Activated T-helper 9 cell treated with anti-CD3 and anti-CD28 coated beads, Interleukin-2, amount 50 U/mL, for 16 hours (primary cell): ENCODE measurements around the gene REEP6.
"Not testable (repeated sequence)": the region's sequence is repeated elsewhere in the genome, so short reads cannot be mapped to it uniquely, and the experiment has no call there.

ENCODE experiments used
- DNase-seq: peaks from one replicate; pipeline ENCODE4 v3.0.0-alpha.2; 2020; ENCODE audit warnings: low read depth

The REEP6 gene

GRCh38 chr19:1524287-1524971 lies 33.4 kb downstream of the REEP6 start:
- no peak for DNase-seq

DNA sequence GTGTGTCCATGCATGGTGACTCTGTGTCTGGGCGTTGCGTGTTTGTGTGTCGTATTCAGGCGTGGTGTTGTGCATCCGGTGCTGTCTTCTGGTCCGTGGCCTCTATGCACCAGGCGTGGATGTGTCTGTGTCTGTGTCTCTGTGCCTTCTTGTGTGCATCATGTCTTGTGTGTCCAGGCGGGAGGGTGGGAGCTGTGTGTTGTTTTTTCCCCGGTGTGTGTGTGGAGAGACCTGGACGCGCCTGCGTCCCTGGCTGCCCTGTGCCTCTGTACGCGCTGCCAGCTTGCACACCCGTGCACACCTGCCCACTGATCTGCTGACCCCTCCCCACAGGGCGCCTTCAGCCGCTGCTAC lies 34.0 kb downstream of the REEP6 start:
- DNase-seq = no peak

DNA sequence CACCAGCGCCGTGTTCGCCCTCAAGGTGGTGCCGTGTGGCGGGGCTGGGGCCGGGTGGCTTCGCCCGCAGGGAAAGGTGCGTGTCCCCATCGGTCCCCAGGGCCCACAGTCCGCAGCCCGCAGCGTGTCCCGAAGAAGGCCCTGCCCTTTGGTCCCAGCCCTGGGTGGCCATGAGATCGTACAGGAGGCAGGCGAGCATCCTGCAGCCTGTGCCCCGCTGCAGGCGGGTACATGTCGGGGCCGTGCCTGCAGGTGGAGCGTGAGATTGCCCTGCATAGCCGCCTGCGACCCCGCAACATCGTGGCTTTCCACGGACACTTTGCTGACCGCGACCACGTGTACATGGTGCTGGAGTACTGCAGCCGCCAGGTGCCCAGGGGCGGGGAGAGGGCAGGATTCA lies 34.4 kb downstream of the REEP6 start:
- DNase-seq = no peak

DNA sequence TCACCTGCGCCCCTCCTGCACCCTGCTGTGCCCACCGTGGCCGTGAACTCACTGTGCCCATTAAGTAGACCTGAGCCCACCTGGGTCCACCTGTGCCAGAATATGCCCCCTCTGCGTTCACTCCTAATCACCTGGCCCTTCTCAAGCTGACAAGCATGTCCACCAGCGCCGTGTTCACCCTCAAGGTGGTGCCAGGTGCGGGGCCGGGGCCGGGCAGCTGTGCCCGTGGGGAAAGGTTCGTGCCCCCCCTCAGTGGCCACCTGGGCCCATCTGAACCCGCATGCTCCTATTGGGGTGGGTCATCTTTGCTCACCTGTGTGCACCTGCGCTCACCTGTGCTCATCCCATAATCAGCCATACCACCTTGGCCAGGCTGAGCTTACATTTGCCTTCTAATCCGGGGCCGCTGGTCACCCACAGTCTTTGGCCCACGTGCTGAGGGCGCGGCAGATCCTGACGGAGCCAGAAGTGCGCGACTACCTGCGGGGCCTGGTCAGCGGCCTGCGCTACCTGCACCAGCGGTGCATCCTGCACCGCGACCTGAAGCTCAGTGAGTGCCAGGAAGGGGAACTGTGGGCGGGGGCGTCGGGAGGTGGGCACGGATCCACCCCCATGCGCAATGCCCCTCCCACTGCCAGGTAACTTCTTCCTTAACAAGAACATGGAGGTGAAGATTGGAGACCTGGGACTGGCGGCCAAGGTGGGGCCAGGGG lies 35.2 kb downstream of the REEP6 start:
- no peak for DNase-seq

DNA sequence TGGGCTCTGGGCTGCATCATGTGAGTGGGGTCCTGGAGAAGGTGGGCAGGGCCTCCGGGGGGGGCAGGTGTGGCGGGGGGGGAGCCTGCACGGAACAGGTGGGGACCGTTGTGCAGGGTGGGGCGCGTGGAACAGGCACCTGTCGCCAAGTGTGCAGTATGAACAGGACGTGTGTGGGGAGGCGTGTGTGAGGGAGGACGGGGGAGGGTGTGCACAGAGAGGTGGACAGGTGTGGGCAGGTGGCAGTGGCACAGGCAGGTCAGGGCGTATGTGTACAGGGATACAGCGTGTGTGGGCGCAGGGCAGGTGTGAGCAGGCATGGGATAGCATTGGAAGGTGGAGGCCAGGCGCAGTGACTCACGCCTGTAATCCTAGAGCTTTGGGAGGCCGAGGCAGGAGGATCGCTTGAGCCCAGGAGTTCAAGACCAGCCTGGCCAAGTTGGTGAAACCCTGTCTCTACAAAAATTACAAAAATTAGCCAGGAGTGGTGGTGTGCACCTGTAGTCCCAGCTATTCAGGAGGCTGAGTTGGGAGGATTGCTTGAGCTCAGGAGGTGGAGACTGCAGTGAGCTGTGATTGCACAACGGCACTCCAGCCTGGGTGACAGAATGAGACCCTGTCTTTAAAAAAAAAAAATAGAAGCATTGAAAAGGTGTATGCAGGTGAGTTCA lies 36.1 kb downstream of the REEP6 start:
- no peak for DNase-seq

DNA sequence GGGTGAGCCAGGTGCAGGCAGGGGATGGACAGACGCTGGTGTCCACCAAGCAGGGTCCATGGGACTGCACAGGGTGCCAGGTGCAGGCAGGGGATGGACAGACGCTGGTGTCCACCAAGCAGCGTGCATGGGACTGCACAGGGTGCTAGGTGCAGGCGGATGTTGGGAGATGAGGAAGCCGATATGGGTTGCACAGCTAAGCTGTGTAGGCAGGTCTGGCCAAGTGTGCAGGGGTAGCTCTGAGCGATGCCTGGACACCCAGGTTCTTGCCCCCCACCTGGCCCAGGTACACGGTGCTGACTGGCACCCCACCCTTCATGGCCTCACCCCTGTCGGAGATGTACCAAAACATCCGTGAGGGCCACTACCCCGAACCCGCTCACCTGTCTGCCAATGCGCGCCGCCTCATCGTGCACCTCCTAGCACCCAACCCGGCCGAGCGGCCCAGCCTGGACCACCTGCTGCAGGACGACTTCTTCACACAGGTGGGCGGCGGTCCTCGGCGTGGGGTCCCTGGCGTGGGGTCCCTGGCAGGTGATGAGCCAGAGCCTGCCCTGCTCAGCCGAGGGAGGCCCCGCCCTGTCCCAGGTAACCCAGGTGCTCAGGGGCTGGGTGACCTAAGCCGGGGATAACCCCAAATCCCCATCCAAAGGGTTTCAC lies 36.8 kb downstream of the REEP6 start:
- no peak for DNase-seq

DNA sequence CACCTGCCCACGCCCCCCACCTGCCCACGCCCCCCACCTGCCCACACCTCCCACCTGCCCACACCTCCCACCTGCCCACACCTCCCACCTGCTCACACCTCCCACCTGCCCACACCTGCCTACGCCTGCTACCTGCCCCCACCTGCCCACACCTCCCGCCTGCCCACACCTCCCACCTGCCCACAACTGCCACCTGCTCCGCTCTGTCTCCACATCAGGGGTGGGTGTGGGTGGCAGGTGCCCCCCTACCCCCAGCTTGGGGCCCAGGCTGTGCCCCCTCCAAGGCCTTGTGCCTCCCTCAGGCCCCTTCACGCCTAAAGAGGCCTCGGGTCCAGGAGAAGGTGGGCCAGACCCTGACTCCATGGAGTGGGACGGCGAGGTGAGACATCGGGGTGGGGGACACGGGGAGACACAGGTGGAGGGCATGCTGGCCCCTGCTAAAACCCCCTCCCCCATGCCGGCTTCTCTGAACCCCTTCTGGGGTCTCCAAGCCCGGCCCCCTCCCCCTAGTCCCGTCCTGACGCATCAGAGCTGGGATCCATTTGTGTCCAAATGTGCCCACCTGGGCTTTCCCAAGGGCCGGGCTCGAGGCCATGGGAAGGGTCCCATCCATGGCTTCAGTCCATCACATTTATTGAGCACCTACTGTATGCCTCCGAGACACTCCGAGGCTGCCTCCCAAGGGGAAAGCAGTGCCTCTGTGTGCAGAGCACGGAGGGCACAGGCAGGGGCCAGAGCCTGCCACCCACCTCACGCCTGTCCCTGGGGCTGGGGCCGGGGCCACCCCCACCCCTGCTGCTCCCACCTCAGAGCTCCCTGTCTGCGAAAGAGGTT lies 37.8 kb downstream of the REEP6 start:
- no peak for DNase-seq

GRCh38 chr19:1529430-1529816 lies 38.4 kb downstream of the REEP6 start:
- DNase-seq = no peak

GRCh38 chr19:1530856-1531255 lies 39.9 kb downstream of the REEP6 start:
- DNase-seq = not testable (repeated sequence)

- no peak for DNase-seq
These were observed 40.6 kb downstream of the REEP6 start for GRCh38 chr19:1531587-1531986.

GRCh38 chr19:1532003-1532402 lies 41.0 kb downstream of the REEP6 start:
- DNase-seq = no peak

DNA sequence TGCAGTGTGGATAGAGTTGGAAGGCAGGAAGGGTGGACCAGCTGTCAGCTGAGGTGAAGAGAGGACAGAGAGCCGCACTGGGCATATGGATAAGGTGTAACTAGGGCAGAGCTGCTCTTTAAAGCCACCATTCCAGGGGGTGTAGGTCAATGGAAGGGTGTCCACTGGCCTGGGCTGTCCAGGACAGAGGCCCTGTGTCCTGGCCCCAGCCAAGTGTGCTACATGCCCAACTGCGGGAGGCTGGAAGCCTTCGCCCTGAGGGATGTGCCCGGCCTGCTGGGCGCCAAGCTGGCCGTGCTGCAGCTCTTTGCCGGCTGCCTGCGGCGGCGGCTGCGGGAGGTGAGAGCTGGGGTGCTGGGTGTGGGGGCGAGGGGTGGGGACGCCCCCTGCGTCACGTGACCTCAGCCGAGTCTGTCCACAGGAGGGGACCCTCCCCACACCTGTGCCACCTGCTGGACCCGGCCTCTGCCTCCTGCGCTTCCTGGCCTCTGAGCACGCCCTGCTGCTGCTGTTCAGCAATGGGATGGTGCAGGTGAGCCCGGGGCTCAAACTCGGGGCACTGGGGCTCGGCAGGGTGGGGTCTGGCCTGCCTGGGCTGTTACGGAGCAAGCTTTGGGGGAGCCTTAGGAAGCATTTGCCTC lies 42.6 kb downstream of the REEP6 start:
- DNase-seq = no peak

- no peak for DNase-seq
These were observed 44.0 kb downstream of the REEP6 start for GRCh38 chr19:1534972-1535371.

GRCh38 chr19:1535699-1536098 lies 44.7 kb downstream of the REEP6 start:
- DNase-seq = not testable (repeated sequence)

- DNase-seq = no peak
These were observed 48.0 kb downstream of the REEP6 start for GRCh38 chr19:1538978-1539377.

DNA sequence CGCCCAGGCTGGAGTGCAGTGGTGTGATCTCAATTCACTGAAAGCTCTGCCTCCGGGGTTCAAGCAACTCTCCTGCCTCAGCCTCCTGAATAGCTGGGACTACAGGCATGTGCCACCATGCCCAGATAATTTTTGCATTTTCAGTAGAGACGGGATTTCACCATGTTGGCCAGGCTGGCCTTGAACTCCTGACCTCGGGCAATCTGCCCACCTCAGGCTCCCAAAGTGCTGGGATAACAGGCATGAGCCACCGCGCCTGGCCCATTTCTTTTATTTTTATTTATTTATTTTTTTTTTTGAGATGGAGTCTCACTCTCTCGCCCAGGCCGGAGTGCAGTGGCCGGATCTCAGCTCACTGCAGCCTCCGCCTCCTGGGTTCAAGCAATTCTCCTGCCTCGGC lies 48.8 kb downstream of the REEP6 start:
- not testable (repeated sequence) for DNase-seq

- no peak for DNase-seq
These were observed 49.5 kb downstream of the REEP6 start for GRCh38 chr19:1540365-1540925.
